CD4-positive, alpha-beta T cell (primary cell): ENCODE results near the gene SMIM14. TPM values are rescaled to one million over a fixed set of nuclear protein-coding genes. Genes with fewer than 3 reads are reported as not detected.

Experiments
- ATAC-seq: fragments of 200-7000 bp; cut with Tn5 transposase; one replicate; pipeline ENCODE4 v1.10.0; 2022; ENCODE audit warnings: mild to moderate bottlenecking; ENCODE audit not compliant: poor library complexity
- CTCF ChIA-PET: fragments of 350-600 bp; sonication (Branson Sonifier 250); formaldehyde crosslinking; loops from one replicate; lab custom pipeline; 2021; ENCODE audit warnings: antibody characterized with exemption, inconsistent platforms; lab: Charles Lee
- POLR2A ChIA-PET: fragments of 350-600 bp; sonication (Branson Sonifier 250); formaldehyde crosslinking; loops from one replicate; lab custom pipeline; 2021; ENCODE audit warnings: antibody characterized with exemption, inconsistent platforms; lab: Charles Lee
- DNase-seq, 14 experiments: peaks; one replicate each; pipeline ENCODE4 v3.0.0-alpha.2; 2013 to 2020; ENCODE audit warnings: mixed read lengths in 2 of 14
- H3K27ac ChIP-seq, 2 donors: one replicate each; pipeline versions ENCODE4 v1.5.1 to v1.7.0; 2013; ENCODE audit warnings: low read length in 2 of 2, low read depth in 1 of 2, mild to moderate bottlenecking in 1 of 2
- H3K27me3 ChIP-seq, 2 experiments: 1 replicate in 1 of 2; 2 replicates in 1 of 2; pipeline versions ENCODE4 v1.6.1 to v1.7.0; 2013; ENCODE audit warnings: low read length in 2 of 2, control low read depth in 1 of 2, mild to moderate bottlenecking in 1 of 2, moderate library complexity in 1 of 2; ENCODE audit not compliant: insufficient read depth in 2 of 2, control insufficient read depth in 1 of 2
- H3K36me3 ChIP-seq: one replicate; pipeline ENCODE4 v1.6.1; 2013; ENCODE audit warnings: low read length, control low read depth; ENCODE audit not compliant: insufficient read depth
- H3K4me1 ChIP-seq: one replicate; pipeline ENCODE4 v1.6.1; 2013; ENCODE audit warnings: low read length, control low read depth; ENCODE audit not compliant: insufficient read depth
- H3K4me3 ChIP-seq: one replicate; pipeline ENCODE4 v1.5.1; 2013; ENCODE audit warnings: mild to moderate bottlenecking, low read length, moderate library complexity
- H3K9me3 ChIP-seq, 2 experiments: 1 replicate in 1 of 2; 2 replicates in 1 of 2; pipeline versions ENCODE4 v1.6.1 to v1.7.0; 2013; ENCODE audit warnings: low read length in 2 of 2, mild to moderate bottlenecking in 2 of 2, control low read depth in 1 of 2, moderate library complexity in 1 of 2; ENCODE audit not compliant: control insufficient read depth in 1 of 2, insufficient read depth in 1 of 2
- H3K27ac Mint-ChIP-seq: one replicate; pipeline ENCODE4 v1.8.0; 2020; ENCODE audit warnings: mixed read lengths
- H3K27me3 Mint-ChIP-seq: one replicate; pipeline ENCODE4 v1.8.0; 2021; ENCODE audit warnings: mixed read lengths
- H3K36me3 Mint-ChIP-seq: one replicate; pipeline ENCODE4 v1.8.0; 2021; ENCODE audit warnings: low read depth, mixed read lengths
- H3K4me1 Mint-ChIP-seq: one replicate; pipeline ENCODE4 v1.8.0; 2021; ENCODE audit warnings: low read depth, mixed read lengths
- H3K4me3 Mint-ChIP-seq: one replicate; pipeline ENCODE4 v1.8.0; 2020; ENCODE audit warnings: mild to moderate bottlenecking, mixed read lengths
- H3K9me3 Mint-ChIP-seq: one replicate; pipeline ENCODE4 v1.8.0; 2020; ENCODE audit warnings: mixed read lengths
- intact Hi-C, 2 experiments: fragments of 100-400 bp; cut with DNase I in 1 of 2; cut with micrococcal nuclease in 1 of 2; formaldehyde crosslinking; loops; one replicate each; pipeline versions ENCODE4 v1.15.1 to v1.9.0; 2023 to 2025; cut with DNase I, micrococcal nuclease
- total RNA-seq, 174 experiments: library from RNA in 2 of 174; stranded (reverse) in 2 of 174; gene quantifications; one replicate each; pipeline ENCODE4 v1.2.3 and lab custom pipeline; 2021 to 2026
- TF ChIP-seq, protein P1 (sequence below): fragments of 200-600 bp; IDR thresholded peaks from one replicate; pipeline ENCODE4 v1.8.0; 2022; ENCODE audit warnings: antibody characterized with exemption, mild to moderate bottlenecking

Gene SMIM14
- total RNA-seq, 2 experiments from 2014 or later: 2.0 to 3.1 TPM

DNA sequence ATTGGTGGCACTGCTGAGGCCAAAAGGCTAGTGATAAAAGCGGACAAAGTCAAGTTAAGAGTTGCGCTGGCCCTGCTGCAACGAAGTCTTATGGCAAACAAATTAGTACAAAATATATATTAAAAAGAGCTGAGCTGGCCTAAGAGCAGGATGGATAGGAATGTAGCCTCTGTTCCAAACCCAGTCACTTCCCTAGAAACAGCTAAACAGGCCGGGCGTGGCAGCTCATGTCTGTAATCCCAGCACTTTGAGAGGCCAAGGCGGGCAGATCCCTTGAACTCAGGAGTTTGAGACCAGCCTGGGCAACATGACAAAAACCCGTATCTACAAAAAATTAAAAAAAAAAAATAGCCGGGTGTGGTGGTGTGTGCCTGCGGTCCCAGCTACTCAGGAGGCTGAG, 79.0 kb downstream of the SMIM14 start:
- Histone ChIP-seq H3K4me3 (no peak overlapping the region), H3K27ac (no peak overlapping the region), H3K27me3 (no peaks in the 10 kb centered on the region), H3K9me3 (no peaks in the 10 kb centered on the region), H3K36me3 (peaks cover 6% of the 10 kb centered on the region), H3K4me1 (no peaks in the 10 kb centered on the region)
- Mint-ChIP-seq H3K4me3 (no peak overlapping the region), H3K4me1 (no peaks in the 10 kb centered on the region), H3K27me3 (no peaks in the 10 kb centered on the region), H3K9me3 (no peaks in the 10 kb centered on the region), H3K27ac (no peak overlapping the region), H3K36me3 (peaks cover 35% of the 10 kb centered on the region)
- CTCF ChIA-PET: no interaction called here
- POLR2A ChIA-PET: no interaction called here
- TF ChIP-seq, protein P1, sequence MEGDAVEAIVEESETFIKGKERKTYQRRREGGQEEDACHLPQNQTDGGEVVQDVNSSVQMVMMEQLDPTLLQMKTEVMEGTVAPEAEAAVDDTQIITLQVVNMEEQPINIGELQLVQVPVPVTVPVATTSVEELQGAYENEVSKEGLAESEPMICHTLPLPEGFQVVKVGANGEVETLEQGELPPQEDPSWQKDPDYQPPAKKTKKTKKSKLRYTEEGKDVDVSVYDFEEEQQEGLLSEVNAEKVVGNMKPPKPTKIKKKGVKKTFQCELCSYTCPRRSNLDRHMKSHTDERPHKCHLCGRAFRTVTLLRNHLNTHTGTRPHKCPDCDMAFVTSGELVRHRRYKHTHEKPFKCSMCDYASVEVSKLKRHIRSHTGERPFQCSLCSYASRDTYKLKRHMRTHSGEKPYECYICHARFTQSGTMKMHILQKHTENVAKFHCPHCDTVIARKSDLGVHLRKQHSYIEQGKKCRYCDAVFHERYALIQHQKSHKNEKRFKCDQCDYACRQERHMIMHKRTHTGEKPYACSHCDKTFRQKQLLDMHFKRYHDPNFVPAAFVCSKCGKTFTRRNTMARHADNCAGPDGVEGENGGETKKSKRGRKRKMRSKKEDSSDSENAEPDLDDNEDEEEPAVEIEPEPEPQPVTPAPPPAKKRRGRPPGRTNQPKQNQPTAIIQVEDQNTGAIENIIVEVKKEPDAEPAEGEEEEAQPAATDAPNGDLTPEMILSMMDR: no peak
- ATAC-seq (no peak), DNase-seq (no peak)
- intact Hi-C loops: no loop called here

GRCh38 chr4:39555472-39555871, 83.2 kb downstream of the SMIM14 start:
- intact Hi-C loops: no loop called here
- CTCF ChIA-PET: no interaction called here

GRCh38 chr4:39548425-39549067, 90.1 kb downstream of the SMIM14 start:
- Mint-ChIP-seq H3K4me1 (no peaks in the 10 kb centered on the region), H3K36me3 (peaks cover 4% of the 10 kb centered on the region), H3K27me3 (no peaks in the 10 kb centered on the region), H3K27ac (no peak overlapping the region), H3K4me3 (no peak overlapping the region), H3K9me3 (no peaks in the 10 kb centered on the region)
- H3K4me1 ChIP-seq: no peaks in the 10 kb centered on the region
- no peak for ATAC-seq
- CTCF ChIA-PET: no interaction called here
- intact Hi-C loops: no loop called here
- no peak overlapping the region for H3K27ac ChIP-seq
- H3K27me3 ChIP-seq: no peaks in the 10 kb centered on the region
- TF ChIP-seq, protein P1: no peak
- no peak overlapping the region for H3K4me3 ChIP-seq
- POLR2A ChIA-PET: interaction anchor here (1.3 kb wide), 1 partner anchor 21 kb away, joined by 3 read pairs; the partner anchor contains the start of gene UGDH
- DNase-seq: no peak
- H3K9me3 ChIP-seq: peaks cover 0 to 3% of the 10 kb centered on the region in 2 experiments
- no peaks in the 10 kb centered on the region for H3K36me3 ChIP-seq

More at GRCh38 chr4:39555472-39555871, 83.2 kb downstream of the SMIM14 start:
- Histone ChIP-seq H3K36me3 (peaks cover 9% of the 10 kb centered on the region), H3K27ac (no peak overlapping the region), H3K4me1 (no peaks in the 10 kb centered on the region), H3K9me3 (no peaks in the 10 kb centered on the region), H3K27me3 (no peaks in the 10 kb centered on the region), H3K4me3 (no peak overlapping the region)
- DNase-seq (no peak), ATAC-seq (no peak)
- TF ChIP-seq, protein P1: no peak
- POLR2A ChIA-PET: no interaction called here
- no peaks in the 10 kb centered on the region for H3K27me3 Mint-ChIP-seq
- H3K4me3 Mint-ChIP-seq: no peak overlapping the region
- H3K36me3 Mint-ChIP-seq: peaks cover 36% of the 10 kb centered on the region
- no peaks in the 10 kb centered on the region for H3K4me1 Mint-ChIP-seq
- no peaks in the 10 kb centered on the region for H3K9me3 Mint-ChIP-seq
- no peak overlapping the region for H3K27ac Mint-ChIP-seq
